OCI-LY3 (cell line): Measurements from ENCODE around the gene KCNMA1.

Experiments used
- H2AFZ ChIP-seq: fragments of 200-600, 300-600 bp; shearing (Covaris generic); 2 replicates; pipeline ENCODE4 v1.6.0; 2014; ENCODE audit warnings: antibody characterized with exemption, low read depth, low read length
- H3K27ac ChIP-seq: fragments of 200-600, 300-600 bp; sonication (generic); 2 replicates; pipeline ENCODE4 v1.5.1; 2014; ENCODE audit warnings: mild to moderate bottlenecking, low read length, moderate library complexity, mixed read lengths
- H3K27me3 ChIP-seq: fragments of 200-600, 300-600 bp; sonication (generic); 2 replicates; pipeline ENCODE4 v1.6.1; 2014; ENCODE audit warnings: low read depth, low read length, mixed read lengths
- H3K36me3 ChIP-seq: fragments of 200-600, 300-600 bp; sonication (generic); replicated peaks from 2 replicates; pipeline ENCODE3; 2014; ENCODE audit warnings: low read depth, low read length, mixed read lengths
- H3K4me1 ChIP-seq: fragments of 300-600, 200-600 bp; sonication (generic); 2 replicates; pipeline ENCODE4 v1.6.1; 2014; ENCODE audit warnings: low read length, mixed read lengths
- H3K4me2 ChIP-seq: fragments of 200-600, 300-600 bp; sonication (generic); 2 replicates; pipeline ENCODE4 v1.6.1; 2014; ENCODE audit warnings: low read length, mixed read lengths
- H3K4me3 ChIP-seq: fragments of 300-600, 200-600 bp; sonication (generic); 2 replicates; pipeline ENCODE4 v1.5.1; 2014; ENCODE audit warnings: antibody characterized with exemption, mild to moderate bottlenecking, low read length, moderate library complexity
- H3K79me2 ChIP-seq: fragments of 300-600, 200-600 bp; shearing (Covaris generic); 2 replicates; pipeline ENCODE4 v1.6.1; 2014; ENCODE audit warnings: mild to moderate bottlenecking, low read length, mixed read lengths
- H3K9ac ChIP-seq: fragments of 300-600, 200-600 bp; shearing (Covaris generic); 2 replicates; pipeline ENCODE4 v1.6.0; 2014; ENCODE audit warnings: mild to moderate bottlenecking, low read length, moderate library complexity
- H3K9me3 ChIP-seq: fragments of 200-600, 300-600 bp; shearing (Covaris generic); 2 replicates; pipeline ENCODE4 v1.6.1; 2014; ENCODE audit warnings: low read length, mixed read lengths; ENCODE audit not compliant: insufficient read depth
- H4K20me1 ChIP-seq: fragments of 200-600, 300-600 bp; sonication (generic); 2 replicates; pipeline ENCODE4 v1.6.1; 2016; ENCODE audit warnings: low read length, mixed read lengths; ENCODE audit not compliant: insufficient read depth
- CTCF ChIP-seq: fragments of 200-600, 300-600 bp; sonication (generic); IDR thresholded peaks from 2 replicates; pipeline ENCODE4 v1.5.1; 2014; ENCODE audit warnings: antibody characterized with exemption, low read length, low read depth
- EZH2phosphoT487 ChIP-seq: fragments of 200-600 bp; shearing (Covaris generic); IDR thresholded peaks from 2 replicates; pipeline ENCODE4 v1.6.1; 2018; ENCODE audit warnings: antibody characterized with exemption, mixed run types, low read depth

KCNMA1 gene

GRCh38 chr10:77626266-77626935 lies 11.2 kb downstream of the KCNMA1 start:
- Histone ChIP-seq H2AFZ (no peak overlapping the region), H3K4me2 (peak overlapping the region; percentile 1; the same call in 1 of the 2 replicates), H3K27me3 (no peaks in the 10 kb centered on the region), H3K27ac (no peak overlapping the region), H3K9me3 (no peaks in the 10 kb centered on the region), H3K79me2 (peaks cover 95% of the 10 kb centered on the region), H3K4me1 (peaks cover 57% of the 10 kb centered on the region), H3K4me3 (no peak overlapping the region), H3K36me3 (peaks cover 19% of the 10 kb centered on the region), H3K9ac (no peak overlapping the region), H4K20me1 (peaks cover 66% of the 10 kb centered on the region)
- TF ChIP-seq EZH2phosphoT487: no peak

- peak overlapping the region; percentile 13; the same call in 1 of the 2 replicates for H3K27ac ChIP-seq
- no peaks in the 10 kb centered on the region for H3K9me3 ChIP-seq
- peaks cover 97% of the 10 kb centered on the region for H3K79me2 ChIP-seq
- H3K27me3 ChIP-seq: no peaks in the 10 kb centered on the region
- H3K4me3 ChIP-seq: no peak overlapping the region
- peaks cover 57% of the 10 kb centered on the region for H3K4me1 ChIP-seq
- H3K9ac ChIP-seq: no peak overlapping the region
- TF ChIP-seq CTCF (no peak), EZH2phosphoT487 (no peak)
- H3K36me3 ChIP-seq: peaks cover 18% of the 10 kb centered on the region
- H2AFZ ChIP-seq: no peak overlapping the region
- peaks cover 66% of the 10 kb centered on the region for H4K20me1 ChIP-seq
- peak overlapping the region; percentile 34; the same call in 1 of the 2 replicates for H3K4me2 ChIP-seq
Observed at GRCh38 chr10:77625379-77625778, 12.2 kb downstream of the KCNMA1 start.

GRCh38 chr10:77622889-77623291 lies 14.7 kb downstream of the KCNMA1 start:
- peaks cover 18% of the 10 kb centered on the region for H3K36me3 ChIP-seq
- peaks cover 91% of the 10 kb centered on the region for H3K79me2 ChIP-seq
- peak overlapping the region; percentile 79 for H3K27ac ChIP-seq
- H3K4me2 ChIP-seq: peak overlapping the region; percentile 71
- H3K9me3 ChIP-seq: no peaks in the 10 kb centered on the region
- TF ChIP-seq CTCF: no peak
- no peak for TF ChIP-seq EZH2phosphoT487
- H3K9ac ChIP-seq: peak overlapping the region; percentile 28; the same call in 1 of the 2 replicates
- H2AFZ ChIP-seq: no peak overlapping the region
- peaks cover 57% of the 10 kb centered on the region for H3K4me1 ChIP-seq
- H3K27me3 ChIP-seq: no peaks in the 10 kb centered on the region
- peaks cover 66% of the 10 kb centered on the region for H4K20me1 ChIP-seq
- H3K4me3 ChIP-seq: peak overlapping the region; percentile 67

- H3K4me1 ChIP-seq: peaks cover 40% of the 10 kb centered on the region
- no peak overlapping the region for H3K9ac ChIP-seq
- H3K4me3 ChIP-seq: no peak overlapping the region
- peaks cover 16% of the 10 kb centered on the region for H3K36me3 ChIP-seq
- H3K27me3 ChIP-seq: no peaks in the 10 kb centered on the region
- H2AFZ ChIP-seq: no peak overlapping the region
- TF ChIP-seq EZH2phosphoT487 (no peak), CTCF (no peak)
- peaks cover 89% of the 10 kb centered on the region for H3K79me2 ChIP-seq
- peaks cover 64% of the 10 kb centered on the region for H4K20me1 ChIP-seq
- H3K9me3 ChIP-seq: no peaks in the 10 kb centered on the region
- no peak overlapping the region for H3K4me2 ChIP-seq
- no peak overlapping the region for H3K27ac ChIP-seq
Observed at GRCh38 chr10:77620731-77621130, 16.9 kb downstream of the KCNMA1 start.
